HG03097 (cell line): Measurements from ENCODE around the gene CGA.
"Not testable (repeated sequence)": the region's sequence is repeated elsewhere in the genome, so short reads cannot be mapped to it uniquely, and the experiment has no call there.

ENCODE experiments used
- ATAC-seq: cut with Tn5 transposase; IDR thresholded peaks from one replicate; pipeline ENCODE4 v1.9.1; 2021; ENCODE audit not compliant: unreplicated experiment, low FRiP score

The CGA gene

GRCh38 chr6:87095087-87095509 lies at the start of gene CGA:
CGA (minus strand) TSS chr6:87095106; CDS start chr6:87088200, 6,906 bp downstream.
- ATAC-seq: no peak

- not testable (repeated sequence) for ATAC-seq
These were observed 45.0 kb upstream of the CGA start for GRCh38 chr6:87139927-87140326.

DNA sequence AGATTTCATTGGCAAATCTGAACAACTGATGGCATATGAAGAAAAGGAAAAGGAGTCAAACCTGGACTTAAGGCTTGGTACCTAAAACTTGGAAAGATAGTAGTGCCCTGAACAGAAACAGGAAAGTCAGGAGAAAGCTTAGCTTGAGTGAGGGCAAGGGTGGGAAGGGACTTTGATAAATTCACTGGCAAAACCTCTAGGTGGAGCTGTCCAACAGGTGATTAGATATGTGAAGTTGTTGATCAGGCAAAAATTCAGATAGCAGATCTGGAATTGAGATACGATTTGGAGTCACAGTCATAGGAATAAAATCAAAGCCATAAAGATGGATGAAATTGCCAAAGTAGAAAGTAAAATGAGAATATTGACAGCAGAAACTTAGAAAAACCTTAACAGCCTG lies 44.3 kb upstream of the CGA start:
- ATAC-seq: peak; percentile 63

- no peak for ATAC-seq
These were observed 42.1 kb upstream of the CGA start for GRCh38 chr6:87136963-87137362.

- ATAC-seq: no peak
These were observed 32.8 kb upstream of the CGA start for GRCh38 chr6:87127737-87128136.

DNA sequence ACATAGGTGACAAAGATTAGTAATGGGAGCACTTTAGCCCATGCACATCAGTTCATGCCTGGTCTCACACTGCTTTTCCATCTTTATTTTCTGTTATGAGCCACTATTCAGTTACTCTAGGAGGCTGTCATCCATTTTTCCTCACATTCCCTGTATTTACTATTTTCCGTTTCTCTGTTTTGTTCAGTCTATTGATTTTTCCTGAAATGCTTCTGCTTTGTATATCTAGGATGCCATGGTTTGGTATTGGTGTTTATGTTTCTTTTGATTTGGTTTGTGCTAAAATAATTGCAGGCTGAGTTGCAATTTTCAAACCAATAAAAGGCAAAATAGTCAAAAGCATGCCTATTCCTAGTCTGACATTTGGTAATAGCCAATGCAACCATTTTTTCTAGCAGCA lies 31.6 kb upstream of the CGA start:
- no peak for ATAC-seq

GRCh38 chr6:87124074-87124473 lies 29.2 kb upstream of the CGA start:
- no peak for ATAC-seq

GRCh38 chr6:87122477-87122876 lies 27.6 kb upstream of the CGA start:
- ATAC-seq: no peak

DNA sequence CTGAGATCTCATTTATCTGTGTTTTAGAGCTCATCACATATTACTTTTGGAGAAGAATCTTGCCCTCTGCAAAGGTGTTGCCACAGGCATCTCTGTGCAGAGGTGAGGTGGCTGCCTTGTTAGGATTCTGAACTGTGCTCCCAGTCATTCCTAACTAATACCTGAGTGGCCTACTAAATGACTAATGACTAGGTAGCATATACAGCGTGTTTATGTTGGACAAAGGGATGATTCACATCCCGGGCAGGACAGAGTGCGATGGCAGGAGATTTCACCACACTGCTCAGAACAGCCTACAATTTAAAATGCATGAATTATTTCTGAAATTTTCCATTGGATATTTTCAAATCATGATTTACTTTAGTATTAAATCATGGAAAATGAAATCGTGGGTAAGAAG lies 23.1 kb upstream of the CGA start:
- ATAC-seq: no peak

- no peak for ATAC-seq
These were observed 22.0 kb upstream of the CGA start for GRCh38 chr6:87116922-87117321.

GRCh38 chr6:87115402-87116135 lies 20.7 kb upstream of the CGA start:
- ATAC-seq: no peak

- no peak for ATAC-seq
These were observed 15.7 kb upstream of the CGA start for GRCh38 chr6:87110636-87111035.

DNA sequence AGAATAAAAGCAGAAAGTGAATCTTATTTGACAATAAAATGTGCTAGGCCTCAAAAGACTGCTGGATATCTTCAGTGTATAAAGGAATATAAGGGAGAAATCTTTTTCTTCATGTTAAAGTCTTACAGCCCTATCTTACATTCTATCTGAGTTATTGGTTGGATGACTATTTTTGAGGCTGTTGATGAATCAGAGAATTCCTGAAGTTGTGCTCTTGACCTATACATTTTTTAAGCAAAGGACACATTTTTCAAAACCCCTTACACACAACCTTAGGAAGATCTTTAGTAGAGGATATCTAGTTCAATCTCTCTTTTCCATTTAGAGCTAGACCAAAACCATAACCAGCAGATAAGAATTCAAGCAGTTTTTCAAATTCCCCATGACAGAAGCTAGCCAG lies 10.9 kb upstream of the CGA start:
- ATAC-seq: no peak

DNA sequence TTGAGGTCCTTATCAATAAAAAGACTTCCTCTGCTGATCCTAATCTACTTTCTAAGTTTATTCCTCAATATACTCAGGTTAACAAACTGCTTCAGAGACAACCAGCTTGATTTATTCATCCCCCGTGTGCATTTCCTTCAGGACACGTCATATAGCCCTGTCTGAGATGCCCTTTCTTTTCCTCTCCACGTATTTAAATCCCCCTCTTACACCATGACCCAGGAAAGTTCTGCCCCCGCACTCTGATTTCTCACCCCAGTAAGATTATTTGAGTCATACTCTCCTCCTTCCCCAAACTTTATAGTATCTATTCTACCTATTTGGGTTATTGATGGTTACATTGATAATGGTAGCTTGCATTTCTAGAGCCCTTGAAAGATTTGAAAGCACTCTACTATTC lies 9.8 kb upstream of the CGA start:
- ATAC-seq: no peak

DNA sequence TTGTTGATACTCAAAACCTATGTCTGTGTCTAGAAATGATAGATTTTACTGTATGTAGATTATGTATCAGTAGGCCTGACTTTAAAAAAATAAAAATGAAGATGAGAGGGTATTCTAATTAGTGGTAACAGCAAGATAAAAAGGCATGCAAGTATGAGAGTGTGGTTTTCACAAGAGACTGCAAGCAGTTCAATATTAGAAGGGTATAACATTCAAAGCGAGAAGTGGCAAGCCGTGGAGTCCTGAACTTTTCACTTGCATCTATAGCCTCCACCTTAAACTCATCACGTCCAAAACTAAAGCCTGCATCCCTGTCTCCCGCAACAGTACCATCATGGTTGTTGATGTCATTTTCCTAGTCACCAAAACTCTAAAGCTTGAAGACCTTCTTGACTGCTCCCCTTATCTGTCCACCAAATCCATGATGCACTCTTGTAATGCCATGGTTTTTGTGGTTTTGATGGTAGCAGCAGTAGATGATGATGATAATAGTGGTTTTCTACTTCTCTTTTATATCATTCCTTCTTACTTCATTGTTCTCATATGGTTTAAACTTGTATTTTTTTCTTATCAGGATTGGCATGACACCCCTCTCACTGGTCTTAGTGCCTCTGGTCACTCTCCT lies 9.2 kb upstream of the CGA start:
- no peak for ATAC-seq

DNA sequence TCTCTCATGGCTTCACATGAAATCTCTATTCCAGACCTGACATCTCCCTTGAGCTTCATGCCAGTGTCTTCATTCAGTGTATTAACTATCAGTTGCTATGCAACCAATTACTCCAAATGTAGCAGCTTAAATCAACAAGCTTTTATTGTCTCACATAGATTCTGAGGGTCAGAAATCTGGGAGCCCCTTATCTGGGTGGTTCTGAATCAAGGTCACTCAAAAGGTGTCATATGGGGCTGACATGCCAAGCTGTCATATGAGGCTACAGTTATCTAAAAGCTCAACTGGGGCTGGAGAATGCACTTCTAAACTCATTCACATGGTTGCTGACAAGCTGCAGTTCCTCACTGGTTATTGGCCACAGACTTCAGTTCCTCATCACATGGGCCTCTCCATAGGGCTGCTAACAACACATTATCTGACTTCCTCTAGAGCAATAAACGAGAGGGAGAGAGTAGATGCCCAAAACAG lies 7.3 kb upstream of the CGA start:
- ATAC-seq: no peak

GRCh38 chr6:87101067-87101466 lies 6.2 kb upstream of the CGA start:
- no peak for ATAC-seq

GRCh38 chr6:87100216-87100615 lies 5.3 kb upstream of the CGA start:
- no peak for ATAC-seq

DNA sequence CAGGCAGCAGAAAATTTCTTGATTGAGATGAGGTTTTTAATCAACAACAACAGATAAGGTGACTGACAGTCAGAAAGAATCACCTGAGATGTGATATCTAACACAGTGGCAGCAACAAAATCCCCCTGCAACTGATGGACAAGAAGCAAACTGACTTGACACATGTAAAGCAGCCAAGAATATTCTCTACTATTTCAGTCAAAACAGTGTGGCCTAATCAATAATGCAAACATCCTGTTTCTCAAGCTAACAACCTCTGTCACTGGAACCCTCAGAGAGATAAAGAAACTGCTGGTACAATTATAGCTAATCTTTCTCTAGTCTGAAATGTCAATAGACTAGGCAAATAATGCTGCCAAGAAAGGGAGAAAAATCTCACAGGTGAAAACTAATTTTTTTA lies 4.6 kb upstream of the CGA start:
- ATAC-seq: peak; percentile 80

- ATAC-seq: no peak
These were observed 330 bp downstream of the CGA start for GRCh38 chr6:87094576-87094975.

GRCh38 chr6:87093651-87094050 lies 1.3 kb downstream of the CGA start:
- ATAC-seq: no peak

GRCh38 chr6:87093199-87093598 lies 1.7 kb downstream of the CGA start:
- no peak for ATAC-seq
